Omental fat pad (tissue), 4 donors: Measurements from ENCODE around the gene PADI6. TPM values are rescaled to one million over a fixed set of nuclear protein-coding genes. Genes with fewer than 3 reads are reported as not detected.

ENCODE experiments used
- ATAC-seq: fragments of 150-250 bp; one replicate; pipeline ENCODE4 v1.9.1; 2016; ENCODE audit warnings: mild to moderate bottlenecking, moderate library complexity; ENCODE audit not compliant: low FRiP score
- DNase-seq: peaks from one replicate; pipeline ENCODE4 v3.0.0-alpha.2; 2019; ENCODE audit warnings: low spot score
- total RNA-seq, 4 donors: library from RNA; depleted of rRNA; stranded (reverse); fragments of >200 nt; gene quantifications; one replicate each; pipeline ENCODE4 v1.1.0, GENCODE V29; 2016
- TF ChIP-seq, protein P1 (sequence below), 3 donors: fragments of 450-650 bp; IDR thresholded peaks; one replicate each; pipeline ENCODE4 v1.5.1; 2016 to 2017; ENCODE audit warnings: antibody characterized with exemption in 3 of 3, mild to moderate bottlenecking in 3 of 3, moderate library complexity in 2 of 3

PADI6 gene
- total RNA-seq, 4 donors from 2014 or later = not detected

DNA sequence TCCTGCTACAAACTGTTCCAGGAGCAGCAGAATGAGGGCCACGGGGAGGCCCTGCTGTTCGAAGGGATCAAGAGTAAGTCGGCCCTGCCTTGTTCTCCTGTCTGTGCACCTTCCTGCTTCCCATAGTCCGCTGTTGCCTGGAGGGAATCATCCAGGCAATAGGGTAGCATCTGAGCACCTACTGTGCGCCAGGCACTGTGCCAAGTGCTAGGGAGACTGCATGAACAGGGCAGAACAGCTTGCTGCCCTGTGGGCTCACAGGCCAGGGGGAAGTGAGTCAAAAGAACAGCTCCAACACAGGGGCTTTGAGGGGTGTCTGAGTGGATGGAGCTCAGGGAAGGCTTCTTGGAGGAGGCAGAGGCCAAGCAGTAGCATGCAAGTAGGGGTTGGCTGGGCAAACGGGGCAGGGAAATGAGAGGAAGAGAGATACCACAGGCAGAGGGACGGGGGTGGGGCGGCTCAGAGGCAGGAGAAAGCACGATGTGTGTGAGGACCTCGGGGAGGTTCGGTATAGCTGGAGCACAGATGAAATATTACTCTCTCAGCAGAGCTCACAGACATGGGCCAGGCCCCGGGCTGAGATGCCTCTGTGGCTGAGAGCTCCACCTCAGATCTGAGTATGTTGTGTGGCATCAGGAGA is 15.5 kb upstream of the PADI6 start:
- ATAC-seq = no peak
- TF ChIP-seq, protein P1, sequence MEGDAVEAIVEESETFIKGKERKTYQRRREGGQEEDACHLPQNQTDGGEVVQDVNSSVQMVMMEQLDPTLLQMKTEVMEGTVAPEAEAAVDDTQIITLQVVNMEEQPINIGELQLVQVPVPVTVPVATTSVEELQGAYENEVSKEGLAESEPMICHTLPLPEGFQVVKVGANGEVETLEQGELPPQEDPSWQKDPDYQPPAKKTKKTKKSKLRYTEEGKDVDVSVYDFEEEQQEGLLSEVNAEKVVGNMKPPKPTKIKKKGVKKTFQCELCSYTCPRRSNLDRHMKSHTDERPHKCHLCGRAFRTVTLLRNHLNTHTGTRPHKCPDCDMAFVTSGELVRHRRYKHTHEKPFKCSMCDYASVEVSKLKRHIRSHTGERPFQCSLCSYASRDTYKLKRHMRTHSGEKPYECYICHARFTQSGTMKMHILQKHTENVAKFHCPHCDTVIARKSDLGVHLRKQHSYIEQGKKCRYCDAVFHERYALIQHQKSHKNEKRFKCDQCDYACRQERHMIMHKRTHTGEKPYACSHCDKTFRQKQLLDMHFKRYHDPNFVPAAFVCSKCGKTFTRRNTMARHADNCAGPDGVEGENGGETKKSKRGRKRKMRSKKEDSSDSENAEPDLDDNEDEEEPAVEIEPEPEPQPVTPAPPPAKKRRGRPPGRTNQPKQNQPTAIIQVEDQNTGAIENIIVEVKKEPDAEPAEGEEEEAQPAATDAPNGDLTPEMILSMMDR (IDR thresholded peaks at IDR 0.05) = no peak
- DNase-seq = no peak

DNA sequence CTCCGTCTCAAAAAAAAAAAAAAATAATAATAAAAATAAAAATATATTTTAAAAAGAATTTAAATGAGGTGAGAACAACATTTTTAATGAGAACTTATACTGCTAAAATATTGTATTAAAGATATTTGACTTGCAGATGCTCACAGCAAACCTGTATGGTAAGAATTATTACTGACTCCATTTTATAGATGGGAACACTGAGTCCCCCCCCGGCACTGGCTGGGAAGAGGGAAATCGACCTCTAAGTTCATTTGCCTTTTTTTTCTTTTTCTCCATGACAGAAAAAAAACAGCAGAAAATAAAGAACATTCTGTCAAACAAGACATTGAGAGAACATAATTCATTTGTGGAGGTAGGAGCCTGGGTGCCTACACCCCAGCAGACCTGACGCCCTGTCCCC is 13.4 kb upstream of the PADI6 start:
- TF ChIP-seq, protein P1 (IDR thresholded peaks at IDR 0.05) = no peak
- DNase-seq (no peak), ATAC-seq (no peak)

DNA sequence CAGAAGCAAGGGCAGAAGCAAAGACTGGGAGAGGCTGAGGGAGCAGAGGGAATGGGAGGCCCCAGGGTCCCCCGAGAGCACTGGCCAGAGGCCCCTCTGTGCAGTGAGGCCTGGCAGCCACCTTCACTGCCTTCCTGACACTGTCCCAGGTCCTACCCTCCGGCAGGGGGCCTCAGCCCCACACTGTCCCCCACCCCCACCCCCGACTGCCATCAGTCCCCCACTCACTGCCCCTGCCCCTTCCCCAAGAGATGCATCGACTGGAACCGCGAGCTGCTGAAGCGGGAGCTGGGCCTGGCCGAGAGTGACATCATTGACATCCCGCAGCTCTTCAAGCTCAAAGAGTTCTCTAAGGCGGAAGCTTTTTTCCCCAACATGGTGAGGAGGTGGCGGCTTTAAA is 13.0 kb upstream of the PADI6 start:
- ATAC-seq = no peak
- no peak for DNase-seq
- TF ChIP-seq, protein P1 (IDR thresholded peaks at IDR 0.05) = no peak

DNA sequence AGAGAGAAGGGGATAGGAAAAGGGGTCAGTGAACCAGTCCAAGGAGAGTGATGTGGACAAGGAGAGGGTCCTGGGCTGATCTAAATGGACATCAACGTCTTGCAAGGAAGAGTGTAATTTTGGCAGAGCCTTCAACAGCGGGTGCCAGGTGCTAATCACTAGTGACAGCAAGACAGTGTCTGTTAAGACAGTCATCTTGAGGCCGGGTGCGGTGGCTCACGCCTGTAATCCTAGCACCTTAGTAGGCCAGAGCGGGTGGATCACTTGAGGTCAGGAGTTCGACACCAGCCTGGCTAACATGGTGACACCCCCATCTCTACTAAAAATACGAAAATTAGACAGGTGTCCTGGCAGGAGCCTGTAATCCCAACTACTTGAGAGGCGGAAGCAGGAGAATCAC is 12.2 kb upstream of the PADI6 start:
- ATAC-seq (no peak), DNase-seq (no peak)
- TF ChIP-seq, protein P1 (IDR thresholded peaks at IDR 0.05) = no peak

DNA sequence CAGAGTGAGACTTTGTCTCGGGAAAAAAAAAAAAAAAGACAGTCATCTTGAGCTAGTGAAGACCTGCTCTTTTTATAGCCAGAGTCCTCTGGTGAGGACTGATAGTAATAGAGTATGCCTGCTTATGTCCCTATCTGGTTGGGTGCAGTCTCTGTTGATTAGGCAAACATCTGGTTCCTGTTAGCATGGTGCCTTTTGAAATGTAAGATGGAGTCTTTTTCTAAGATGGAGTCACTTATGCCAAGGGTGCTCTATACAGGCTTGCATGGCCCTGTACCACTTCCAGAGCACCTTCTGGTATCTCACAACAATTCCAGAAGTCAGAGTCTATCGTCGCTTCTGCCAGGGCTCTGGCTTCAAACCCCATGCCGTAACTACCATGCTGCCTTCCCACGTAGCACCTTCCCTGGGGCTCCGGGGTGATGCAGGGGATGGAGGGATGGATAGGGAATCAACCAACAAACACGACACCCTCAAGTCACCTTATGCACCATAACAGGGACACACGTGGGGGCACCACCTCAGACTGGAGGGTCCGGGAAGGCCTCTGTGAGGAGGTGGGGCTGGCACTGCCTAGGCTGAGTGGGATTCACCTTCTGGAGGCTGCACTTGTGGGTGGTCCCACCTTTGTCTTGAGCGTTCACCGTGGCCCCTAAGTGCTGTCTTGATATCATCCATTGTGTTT is 11.6 kb upstream of the PADI6 start:
- ATAC-seq (no peak), DNase-seq (no peak)
- TF ChIP-seq, protein P1 (IDR thresholded peaks at IDR 0.05) = no peak

- DNase-seq (no peak), ATAC-seq (no peak)
- TF ChIP-seq, protein P1 (IDR thresholded peaks at IDR 0.05) = no peak
Measured at GRCh38 chr1:17361687-17362086, 10.3 kb upstream of the PADI6 start.

DNA sequence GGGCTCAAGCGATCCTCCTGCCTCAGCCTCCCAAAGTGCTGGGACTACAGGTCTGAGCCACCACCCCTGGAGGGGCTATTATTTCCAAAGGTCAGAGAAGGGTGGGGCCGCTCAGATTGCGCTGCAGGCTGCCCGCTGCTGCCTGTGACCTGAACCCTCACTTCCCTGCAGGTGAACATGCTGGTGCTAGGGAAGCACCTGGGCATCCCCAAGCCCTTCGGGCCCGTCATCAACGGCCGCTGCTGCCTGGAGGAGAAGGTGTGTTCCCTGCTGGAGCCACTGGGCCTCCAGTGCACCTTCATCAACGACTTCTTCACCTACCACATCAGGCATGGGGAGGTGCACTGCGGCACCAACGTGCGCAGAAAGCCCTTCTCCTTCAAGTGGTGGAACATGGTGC is 8.6 kb upstream of the PADI6 start:
- DNase-seq (no peak), ATAC-seq (no peak)
- TF ChIP-seq, protein P1 (IDR thresholded peaks at IDR 0.05) = no peak
